NCI-H128 (cell line): Measurements from ENCODE around the gene CLDN3.

Experiments used
- DNase-seq: peaks from one replicate; lab custom pipeline; 2025; ENCODE audit not compliant: unreplicated experiment; lab: John Stamatoyannopoulos, UW

The CLDN3 gene

GRCh38 chr7:73770860-73771670 is 995 bp upstream of the CLDN3 start:
- DNase-seq, result no peak

DNA sequence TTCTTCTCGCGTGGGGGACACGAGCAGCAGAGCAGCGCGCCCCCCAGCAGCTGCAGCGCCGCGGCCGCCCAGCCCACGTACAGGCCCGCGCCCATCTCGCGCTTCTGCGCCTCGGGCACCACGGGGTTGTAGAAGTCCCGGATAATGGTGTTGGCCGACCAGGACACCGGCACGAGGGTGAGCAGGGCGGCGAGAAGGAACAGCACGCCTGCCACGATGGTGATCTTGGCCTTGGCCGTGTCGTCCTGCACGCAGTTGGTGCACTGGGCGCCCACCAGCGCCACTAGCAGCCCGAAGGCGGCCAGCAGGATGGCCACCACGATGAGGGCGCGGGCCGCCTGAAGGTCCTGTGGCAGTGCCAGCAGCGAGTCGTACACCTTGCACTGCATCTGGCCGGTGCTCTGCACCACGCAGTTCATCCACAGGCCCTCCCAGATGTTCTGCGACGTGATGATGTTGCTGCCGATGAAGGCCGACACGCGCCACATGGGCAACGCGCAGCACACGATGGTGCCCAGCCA is 529 bp downstream of the CLDN3 start:
- DNase-seq, result no peak

DNA sequence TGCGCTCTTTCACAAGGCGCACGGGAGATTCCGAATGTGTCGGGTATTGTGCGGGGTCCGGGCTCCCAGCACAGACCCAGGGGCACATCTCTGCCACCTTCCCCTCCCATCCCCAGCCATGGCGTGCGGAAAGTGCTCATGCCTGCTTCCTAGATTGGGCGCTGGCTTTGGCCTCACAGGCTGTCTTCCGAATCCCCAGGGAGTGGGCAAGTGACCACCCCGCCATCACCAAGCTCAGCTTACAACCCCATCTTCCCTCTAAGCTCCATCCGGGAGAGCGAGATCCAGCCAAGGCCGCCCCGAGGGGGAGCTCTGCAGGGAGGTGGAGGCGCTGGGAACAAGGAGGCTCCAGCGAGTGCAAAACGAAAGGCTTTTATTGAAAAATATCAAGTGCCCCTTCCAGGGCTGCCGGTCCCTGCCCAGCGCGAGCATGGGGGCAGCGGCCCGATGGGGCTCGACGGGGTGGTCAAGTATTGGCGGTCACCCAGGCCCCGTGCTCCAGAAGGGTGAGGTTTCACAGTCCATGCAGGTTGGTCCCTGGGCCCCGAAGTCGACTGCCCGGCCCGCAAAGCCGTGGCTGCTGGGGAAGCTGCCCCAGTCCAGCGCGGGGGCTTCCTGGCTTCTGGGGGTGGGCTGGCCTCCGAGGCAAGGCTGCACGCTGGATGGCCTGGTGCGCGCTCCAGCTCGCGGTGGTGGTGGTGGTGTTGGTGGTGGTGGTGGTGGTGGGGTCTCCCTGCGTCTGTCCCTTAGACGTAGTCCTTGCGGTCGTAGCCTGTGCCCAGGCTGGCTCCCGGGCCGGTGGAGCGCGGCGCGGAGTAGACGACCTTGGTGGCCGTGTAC is 1.2 kb downstream of the CLDN3 start:
- no peak for DNase-seq

- no peak for DNase-seq
Measured at GRCh38 chr7:73766556-73767229, 3.4 kb downstream of the CLDN3 start.

DNA sequence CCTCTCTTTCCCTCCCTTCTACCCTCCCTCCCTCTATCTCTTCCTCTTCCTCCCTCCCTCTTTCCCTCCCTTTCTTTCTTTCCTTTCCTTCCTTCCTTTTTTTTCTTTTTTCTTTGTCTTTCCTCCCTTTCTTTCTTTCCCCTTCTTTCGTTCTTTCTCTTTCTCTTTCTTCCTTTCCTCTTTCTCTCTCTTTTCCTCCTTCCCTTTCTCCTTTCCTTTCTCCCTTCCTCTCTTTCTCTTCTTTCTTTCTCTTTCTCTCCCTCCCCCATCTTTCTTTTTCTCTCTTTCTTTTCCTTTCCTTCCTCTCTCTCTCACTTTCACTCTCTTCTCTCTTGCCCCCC is 7.4 kb downstream of the CLDN3 start:
- no peak for DNase-seq

DNA sequence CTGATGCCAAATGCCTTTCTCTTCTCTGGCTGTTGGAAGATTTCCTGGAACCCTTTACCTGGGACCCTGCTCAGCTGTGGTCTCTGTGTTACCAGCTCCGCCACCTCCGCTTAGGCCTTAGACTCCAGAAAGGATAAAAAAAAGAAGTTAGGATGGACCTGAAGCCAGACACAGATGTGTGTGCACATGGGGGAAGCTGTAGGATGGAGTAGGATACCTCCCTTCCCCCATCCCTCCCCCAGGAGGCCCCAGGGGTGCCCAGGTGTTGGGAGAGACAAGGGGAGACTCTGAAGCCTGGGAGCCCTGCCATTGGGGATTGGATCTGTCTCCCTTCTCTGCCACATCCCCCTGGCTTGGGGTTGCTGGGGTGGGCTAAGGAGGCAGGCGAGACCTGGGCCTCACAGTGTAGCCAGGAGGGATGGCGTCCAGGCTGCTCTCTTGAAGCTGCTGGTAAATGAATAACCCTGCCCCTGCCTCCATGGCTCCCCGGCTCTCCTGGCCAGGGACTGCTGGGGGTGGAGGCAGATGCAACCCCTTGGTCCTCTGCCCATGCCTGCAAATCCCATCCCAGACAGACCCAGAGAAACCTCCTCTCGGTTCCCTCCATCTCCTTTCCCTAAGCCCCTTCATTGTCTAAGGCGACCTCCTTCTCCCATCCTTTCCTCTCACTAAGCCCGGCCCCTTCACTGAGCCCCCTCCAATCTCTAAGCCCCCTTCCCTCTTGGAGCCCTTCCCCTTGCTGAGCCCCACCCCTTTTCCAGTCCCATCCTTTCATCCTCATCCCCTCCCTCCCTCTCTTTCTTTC is 8.0 kb downstream of the CLDN3 start:
- DNase-seq, result no peak

GRCh38 chr7:73758581-73759138 is 11.4 kb downstream of the CLDN3 start:
- no peak for DNase-seq

DNA sequence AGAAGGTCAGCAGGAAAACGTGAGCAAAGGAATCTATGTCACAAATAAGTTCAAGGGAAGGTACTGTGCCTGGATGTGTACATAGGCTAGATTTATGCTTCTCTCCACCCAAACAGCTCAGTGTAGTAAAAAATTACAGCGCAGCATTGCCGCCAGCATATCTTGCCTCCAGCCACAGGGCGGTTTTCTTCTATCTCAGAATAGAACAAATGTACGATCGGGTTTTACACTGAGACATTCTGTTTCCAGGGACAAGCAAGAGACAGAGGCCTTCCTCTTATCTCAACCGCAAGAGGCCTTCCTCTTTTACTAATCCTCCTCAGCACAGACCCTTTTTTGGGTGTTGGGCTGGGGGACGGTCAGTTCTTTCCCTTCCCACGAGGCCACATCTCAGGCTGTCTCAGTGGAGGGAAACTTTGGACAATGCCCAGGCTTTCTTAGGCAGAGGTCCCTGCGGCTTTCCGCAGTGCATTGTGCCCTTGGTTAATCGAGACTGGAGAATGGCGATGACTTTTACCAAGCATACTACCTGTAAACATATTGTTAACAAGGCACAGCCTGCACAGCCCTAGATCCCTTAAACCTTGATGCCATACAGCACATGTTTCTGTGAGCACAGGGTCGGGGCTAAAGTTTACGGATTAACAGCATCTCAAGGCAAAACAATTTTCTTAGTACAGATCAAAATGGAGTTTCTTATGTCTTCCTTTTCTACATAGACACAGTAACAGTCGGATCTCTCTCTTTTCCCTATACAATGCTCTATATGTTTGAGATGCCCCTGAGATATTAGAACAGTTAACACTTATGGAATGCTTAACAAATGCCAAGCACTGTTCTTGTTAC is 19.9 kb downstream of the CLDN3 start:
- no peak for DNase-seq

- DNase-seq, result no peak
Measured at GRCh38 chr7:73746378-73746777, 23.7 kb downstream of the CLDN3 start.

- peak; percentile 78 for DNase-seq
Measured at GRCh38 chr7:73742753-73743641, 27.1 kb downstream of the CLDN3 start.

DNA sequence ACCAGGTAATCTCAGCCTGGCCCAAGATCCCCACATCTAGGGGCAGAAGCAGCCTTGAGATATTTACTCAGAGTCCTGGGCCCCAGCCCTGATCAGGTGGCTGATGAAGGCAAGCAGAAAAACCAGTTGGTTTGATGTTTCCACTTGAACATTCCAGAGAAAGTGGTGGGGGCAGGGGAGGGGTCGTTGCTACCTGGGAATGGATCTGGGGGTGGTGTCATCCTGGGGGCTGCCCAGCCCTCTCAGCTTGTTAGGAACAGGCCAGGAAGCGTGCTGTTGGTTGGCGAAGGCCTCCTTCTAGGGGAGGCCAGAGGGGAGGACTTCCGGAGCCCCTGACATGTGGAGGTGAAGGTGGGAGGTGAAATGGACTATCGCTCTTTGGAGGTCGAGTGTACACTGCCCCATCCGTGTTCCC is 27.7 kb downstream of the CLDN3 start:
- DNase-seq, result no peak

DNA sequence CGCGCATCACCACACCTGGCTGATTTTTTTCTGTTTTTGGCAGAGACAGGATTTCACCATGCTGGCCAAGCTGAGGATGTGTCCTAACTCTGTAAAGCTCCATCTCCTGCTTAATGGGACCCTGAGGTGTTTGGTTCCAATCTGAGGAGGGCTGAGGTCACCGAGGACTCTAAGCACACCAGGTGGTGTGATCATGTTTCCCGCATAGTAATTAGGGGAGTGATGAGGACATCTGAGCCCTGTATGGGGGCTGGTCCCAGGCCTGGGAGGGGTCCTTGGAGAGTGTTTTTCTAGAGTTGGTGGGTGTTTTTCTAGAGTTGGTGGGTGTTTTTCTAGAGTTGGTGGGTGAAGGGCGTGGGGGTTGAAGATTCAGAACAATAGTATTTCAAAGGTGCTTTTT is 28.5 kb downstream of the CLDN3 start:
- DNase-seq, result peak; percentile 32

- DNase-seq, result no peak
Measured at GRCh38 chr7:73740771-73741170, 29.3 kb downstream of the CLDN3 start.

DNA sequence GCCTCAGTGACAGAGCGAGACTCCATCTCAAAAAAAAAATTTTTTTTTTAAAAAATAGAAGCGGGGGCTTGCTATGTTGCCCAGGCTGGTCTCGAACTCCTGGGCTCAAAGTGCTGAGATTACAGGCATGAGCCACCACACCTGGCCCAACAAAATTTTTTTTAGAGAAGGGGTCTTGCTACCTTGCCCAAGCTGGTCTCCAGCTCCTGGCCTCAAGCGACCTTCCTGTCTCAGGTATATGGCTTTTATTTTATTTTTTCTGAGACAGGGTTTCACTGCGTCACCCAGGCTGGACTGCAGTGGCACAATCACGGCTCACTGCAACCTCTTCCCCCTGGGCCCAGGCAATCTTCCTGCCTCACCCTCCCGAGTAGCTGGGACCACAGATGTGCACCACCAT is 29.9 kb downstream of the CLDN3 start:
- DNase-seq, result no peak

- no peak for DNase-seq
Measured at GRCh38 chr7:73739387-73739767, 30.7 kb downstream of the CLDN3 start.

DNA sequence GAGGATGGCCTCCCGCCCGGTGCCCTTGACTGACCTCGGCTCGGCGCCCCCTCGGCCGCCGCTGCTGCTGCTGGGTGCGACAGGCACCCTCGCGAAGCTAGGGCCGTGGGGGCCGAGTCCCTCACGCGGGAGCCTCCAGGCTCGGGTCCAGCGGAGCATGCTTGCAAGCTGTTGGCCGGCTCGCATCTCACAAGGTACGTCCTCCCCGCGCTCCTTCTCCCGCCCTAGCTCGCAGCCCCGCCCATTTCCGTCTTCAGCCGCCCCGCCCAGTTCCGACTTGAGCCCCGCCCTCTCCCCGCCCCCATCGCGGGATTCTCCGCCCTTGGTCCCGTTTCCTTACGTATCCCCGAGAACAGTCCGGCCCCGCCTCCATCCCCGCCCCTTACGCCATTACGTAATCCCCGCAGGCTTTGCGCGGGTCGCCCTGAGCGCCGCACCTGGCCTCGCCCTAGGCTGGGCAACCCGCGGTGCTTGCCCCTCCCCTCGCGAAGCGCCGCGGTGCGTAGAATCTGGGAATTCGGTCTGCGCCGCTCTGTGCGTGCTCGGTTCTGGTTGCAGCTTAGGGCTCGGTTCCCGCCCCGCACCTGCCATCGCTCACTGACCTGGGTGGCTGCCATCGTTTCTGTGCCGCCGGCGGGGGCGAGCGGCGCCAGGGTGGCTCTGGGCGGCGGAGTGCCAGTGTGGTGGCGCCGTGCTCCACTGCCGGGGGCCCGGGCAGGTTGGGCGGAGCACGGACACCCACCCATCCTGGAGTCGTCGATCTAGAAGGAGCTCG is 31.3 kb downstream of the CLDN3 start, which contains the start of gene ABHD11:
Gene ABHD11, minus strand, starts transcription at position 191 of the 775 bp plus-strand sequence. Its CDS starts 32 bp downstream, at position 159.
- peak; percentile 97 for DNase-seq

DNA sequence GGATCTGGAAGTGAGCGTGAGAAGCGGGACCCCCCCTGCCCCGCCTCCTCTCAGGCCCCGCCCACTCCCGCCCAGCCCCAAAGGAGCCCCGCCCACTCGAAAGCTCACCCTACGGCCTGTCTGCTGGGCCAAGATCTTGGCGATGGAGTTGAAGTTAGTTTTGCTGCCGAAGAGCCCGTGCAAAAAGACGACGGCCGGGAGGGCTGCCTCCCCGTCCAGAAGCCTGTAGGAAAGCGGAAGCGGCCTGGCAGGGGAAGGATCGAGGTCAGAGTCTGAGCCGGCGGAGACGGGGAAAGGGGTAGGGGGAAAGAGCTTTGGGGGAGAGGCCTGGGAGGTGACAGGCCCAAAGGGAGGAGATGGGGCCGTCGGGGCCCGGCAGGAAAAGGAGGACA is 31.9 kb downstream of the CLDN3 start:
- no peak for DNase-seq
